GM12864 (cell line): ENCODE measurements around the gene CGREF1.
A peak's percentile ranks its signal among the peaks of the same experiment; 100 is the strongest.

Source experiments
- DNase-seq: peaks from one replicate; pipeline ENCODE4 v3.0.0-alpha.2; 2011; ENCODE audit warnings: low read depth
- H3K4me3 ChIP-seq: 2 replicates; pipeline ENCODE4 v1.5.1; 2011; ENCODE audit warnings: mild to moderate bottlenecking, low read depth, low read length, control low read depth
- CTCF ChIP-seq: IDR thresholded peaks from 2 replicates; pipeline ENCODE4 v1.5.1; 2011; ENCODE audit warnings: low read depth, mild to moderate bottlenecking, moderate library complexity, low read length, control low read depth, inconsistent platforms; ENCODE audit errors: missing control alignments

CGREF1 gene

GRCh38 chr2:27130396-27130795 lies 11.5 kb upstream of the CGREF1 start:
- DNase-seq, result no peak
- no peak for TF ChIP-seq CTCF
- no peak overlapping the region for H3K4me3 ChIP-seq

GRCh38 chr2:27128668-27129571 lies 10.0 kb upstream of the CGREF1 start:
- TF ChIP-seq CTCF, result no peak
- H3K4me3 ChIP-seq, result no peak overlapping the region
- DNase-seq, result no peak

- DNase-seq, result no peak
- H3K4me3 ChIP-seq, result no peak overlapping the region
- TF ChIP-seq CTCF, result no peak
Measured at GRCh38 chr2:27127883-27128667, 9.1 kb upstream of the CGREF1 start.

- no peak for TF ChIP-seq CTCF
- DNase-seq, result no peak
- H3K4me3 ChIP-seq, result no peak overlapping the region
Measured at GRCh38 chr2:27126252-27126710, 7.4 kb upstream of the CGREF1 start.

GRCh38 chr2:27125104-27125503 lies 6.2 kb upstream of the CGREF1 start:
- H3K4me3 ChIP-seq, result no peak overlapping the region
- DNase-seq, result no peak
- TF ChIP-seq CTCF, result no peak

GRCh38 chr2:27123302-27124150 lies 4.6 kb upstream of the CGREF1 start, which contains the start of gene ABHD1:
Gene ABHD1 (plus strand): TSS chr2:27123815. CDS start chr2:27123949, 134 bp downstream.
- H3K4me3 ChIP-seq, result peak within 1 kb of the TSS; percentile 56
- DNase-seq, result no peak
- TF ChIP-seq CTCF, result no peak
